Globus pallidus (tissue), 1 donor: ENCODE measurements around the gene RHOB.
A peak's percentile ranks its signal among the peaks of the same experiment; 100 is the strongest.
"Not testable (repeated sequence)": the region's sequence is repeated elsewhere in the genome, so short reads cannot be mapped to it uniquely, and the experiment has no call there.

Source experiments
- DNase-seq: peaks from one replicate; pipeline ENCODE4 v3.0.0-alpha.2; 2015; ENCODE audit warnings: low spot score

RHOB gene

GRCh38 chr2:20446917-20447436, at the start of gene RHOB:
RHOB (plus strand) TSS chr2:20447074; CDS start chr2:20447466, 392 bp downstream.
- DNase-seq, result peak; percentile 99

GRCh38 chr2:20397811-20398447, 48.9 kb upstream of the RHOB start:
- DNase-seq, result no peak

- no peak for DNase-seq
Observed at GRCh38 chr2:20398956-20399567, 47.8 kb upstream of the RHOB start.

- no peak for DNase-seq
Observed at GRCh38 chr2:20400306-20400705, 46.6 kb upstream of the RHOB start.

GRCh38 chr2:20400787-20401488, 45.9 kb upstream of the RHOB start:
- DNase-seq, result no peak

- no peak for DNase-seq
Observed at GRCh38 chr2:20401489-20401835, 45.4 kb upstream of the RHOB start.

- no peak for DNase-seq
Observed at GRCh38 chr2:20403774-20404312, 43.0 kb upstream of the RHOB start.

- no peak for DNase-seq
Observed at GRCh38 chr2:20404950-20405349, 41.9 kb upstream of the RHOB start.

- no peak for DNase-seq
Observed at GRCh38 chr2:20409039-20409438, 37.8 kb upstream of the RHOB start.

GRCh38 chr2:20410556-20411277, 36.2 kb upstream of the RHOB start:
- no peak for DNase-seq

GRCh38 chr2:20411361-20411894, 35.4 kb upstream of the RHOB start:
- peak; percentile 51 for DNase-seq

- no peak for DNase-seq
Observed at GRCh38 chr2:20414806-20415205, 32.1 kb upstream of the RHOB start.

- DNase-seq, result no peak
Observed at GRCh38 chr2:20415511-20415918, 31.4 kb upstream of the RHOB start.

- DNase-seq, result no peak
Observed at GRCh38 chr2:20416723-20417122, 30.2 kb upstream of the RHOB start.

- not testable (repeated sequence) for DNase-seq
Observed at GRCh38 chr2:20417230-20417821, 29.5 kb upstream of the RHOB start.

- no peak for DNase-seq
Observed at GRCh38 chr2:20418519-20418918, 28.4 kb upstream of the RHOB start.

- DNase-seq, result no peak
Observed at GRCh38 chr2:20419007-20419576, 27.8 kb upstream of the RHOB start.

GRCh38 chr2:20419752-20420151, 27.1 kb upstream of the RHOB start:
- no peak for DNase-seq

- no peak for DNase-seq
Observed at GRCh38 chr2:20421336-20421987, 25.4 kb upstream of the RHOB start.

- no peak for DNase-seq
Observed at GRCh38 chr2:20421988-20422370, 24.9 kb upstream of the RHOB start.
